Cerebellar nuclear complex (tissue), 1 donor: Measurements from ENCODE around the gene CCDC148.
"Not testable (repeated sequence)": the region's sequence is repeated elsewhere in the genome, so short reads cannot be mapped to it uniquely, and the experiment has no call there.

ENCODE experiments used
- DNase-seq, 2 experiments: peaks; one replicate each; lab custom pipeline; 2025; lab: John Stamatoyannopoulos, UW

CCDC148 gene

DNA sequence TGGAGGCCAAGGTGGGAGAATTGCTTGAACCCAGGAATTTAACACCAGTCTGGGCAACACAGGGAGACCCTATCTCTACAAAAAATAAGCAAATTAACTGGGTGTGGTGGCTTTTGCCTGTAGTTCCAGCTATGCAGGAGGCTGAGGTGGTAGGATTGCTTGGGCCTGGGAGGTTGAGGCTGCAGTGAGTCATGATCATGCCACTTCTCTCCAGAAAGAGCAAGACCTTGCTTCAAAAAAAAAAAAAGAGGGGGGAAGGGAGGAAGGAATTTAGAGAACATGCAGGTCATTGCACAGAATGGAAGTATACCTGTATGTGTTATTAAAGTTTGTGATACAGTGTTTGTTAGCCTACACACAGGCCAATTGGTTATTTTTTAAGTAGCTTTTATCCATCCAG lies 26.0 kb upstream of the CCDC148 start:
- no peak for DNase-seq

DNA sequence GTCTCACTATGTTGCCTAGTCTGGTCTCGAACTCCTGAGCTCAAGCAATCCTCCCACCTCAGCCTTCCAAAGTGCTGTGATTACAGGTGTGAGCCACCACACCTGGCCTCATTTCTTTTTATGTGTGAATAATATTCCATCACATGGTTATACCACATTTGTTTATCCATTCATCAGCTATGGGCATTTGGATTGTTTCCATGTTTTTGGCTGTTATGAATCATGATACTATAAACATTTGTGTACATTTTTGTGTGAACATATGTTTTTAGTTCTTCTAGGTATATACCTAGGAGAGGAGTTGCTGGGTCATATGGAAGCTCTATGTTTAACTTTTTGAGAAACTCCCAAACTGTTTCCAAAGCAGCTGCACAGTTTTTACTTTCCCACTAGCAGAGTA lies 24.6 kb upstream of the CCDC148 start:
- no peak for DNase-seq

DNA sequence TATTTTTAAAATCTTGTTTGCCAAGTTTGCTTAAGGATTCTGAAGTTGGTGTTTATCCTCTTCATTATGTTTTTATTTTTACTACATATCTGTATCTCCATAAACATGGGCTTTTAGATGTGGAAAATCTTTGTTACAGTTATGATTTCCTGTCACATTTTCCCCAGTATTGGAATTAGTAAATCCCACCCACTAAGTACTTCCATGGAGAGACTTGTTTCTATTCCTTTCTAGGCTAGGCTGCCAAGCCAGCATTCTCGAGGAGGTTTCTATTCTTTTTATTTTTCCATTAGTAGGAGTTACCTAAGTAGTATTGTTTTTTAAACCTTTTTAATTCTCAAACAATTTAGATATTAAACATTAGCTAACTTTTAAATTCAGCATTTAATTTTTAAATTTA lies 22.3 kb upstream of the CCDC148 start:
- DNase-seq: no peak

DNA sequence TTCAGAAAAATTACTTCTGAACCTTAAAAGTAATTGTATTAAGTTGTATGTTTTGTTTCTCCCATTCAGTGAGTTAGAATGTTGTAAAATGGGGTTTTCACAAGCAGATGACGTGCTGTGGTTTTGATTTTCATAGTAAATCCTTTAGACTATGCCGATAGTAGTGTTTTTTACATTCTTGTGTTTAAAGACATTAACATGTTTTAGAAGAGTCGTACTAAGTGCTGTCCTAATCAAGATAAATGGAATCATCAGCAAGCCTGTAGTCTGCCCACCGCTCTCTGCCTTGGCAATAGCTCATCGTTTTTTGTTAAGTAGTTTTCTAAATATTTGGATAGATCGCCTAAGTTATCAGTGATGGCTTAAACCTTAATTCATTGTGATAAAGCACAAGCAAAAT lies 21.7 kb upstream of the CCDC148 start:
- DNase-seq: no peak

DNA sequence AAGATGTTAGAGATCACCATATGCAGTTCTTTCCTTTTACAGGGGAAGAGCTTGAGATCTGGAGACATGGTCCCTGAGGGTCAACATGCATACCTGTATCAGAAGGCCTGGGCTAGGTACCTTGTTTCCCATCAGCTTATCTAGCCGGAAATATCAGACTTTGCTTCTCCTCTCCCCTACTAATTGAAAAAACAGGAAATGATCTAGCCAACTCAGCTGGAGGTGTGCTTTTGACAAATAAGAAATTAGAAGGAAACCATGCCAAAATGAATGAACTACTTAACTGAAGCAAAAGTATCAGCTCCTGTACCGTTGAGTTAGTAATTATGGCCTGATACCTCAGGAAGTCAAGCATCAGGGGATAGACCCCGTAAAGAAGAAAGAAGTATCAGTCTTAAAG lies 20.6 kb upstream of the CCDC148 start:
- DNase-seq: no peak

DNA sequence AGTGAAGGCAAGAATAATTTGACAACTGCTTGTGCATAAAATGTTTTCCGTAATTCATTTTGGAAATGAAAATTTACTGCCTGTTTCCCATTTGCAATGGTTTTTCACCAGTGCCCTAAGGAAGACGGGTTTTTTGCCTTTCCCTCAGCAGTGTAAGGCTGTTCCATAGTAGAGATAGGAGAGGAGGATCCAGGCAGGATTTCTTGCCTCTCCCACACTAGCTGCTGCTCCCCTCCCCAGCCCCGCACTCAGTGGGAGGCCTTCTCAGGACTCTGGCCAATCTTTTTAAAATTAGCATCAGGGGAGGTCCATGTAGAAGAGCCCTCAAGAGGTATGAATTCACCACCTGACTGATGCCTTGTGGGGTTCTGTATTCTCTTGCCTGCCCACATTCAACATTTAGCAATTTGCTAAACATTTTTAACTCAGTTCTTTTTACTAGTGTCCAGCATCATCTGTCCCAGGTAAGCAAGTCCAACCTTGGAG lies 18.0 kb upstream of the CCDC148 start:
- DNase-seq: not testable (repeated sequence)

DNA sequence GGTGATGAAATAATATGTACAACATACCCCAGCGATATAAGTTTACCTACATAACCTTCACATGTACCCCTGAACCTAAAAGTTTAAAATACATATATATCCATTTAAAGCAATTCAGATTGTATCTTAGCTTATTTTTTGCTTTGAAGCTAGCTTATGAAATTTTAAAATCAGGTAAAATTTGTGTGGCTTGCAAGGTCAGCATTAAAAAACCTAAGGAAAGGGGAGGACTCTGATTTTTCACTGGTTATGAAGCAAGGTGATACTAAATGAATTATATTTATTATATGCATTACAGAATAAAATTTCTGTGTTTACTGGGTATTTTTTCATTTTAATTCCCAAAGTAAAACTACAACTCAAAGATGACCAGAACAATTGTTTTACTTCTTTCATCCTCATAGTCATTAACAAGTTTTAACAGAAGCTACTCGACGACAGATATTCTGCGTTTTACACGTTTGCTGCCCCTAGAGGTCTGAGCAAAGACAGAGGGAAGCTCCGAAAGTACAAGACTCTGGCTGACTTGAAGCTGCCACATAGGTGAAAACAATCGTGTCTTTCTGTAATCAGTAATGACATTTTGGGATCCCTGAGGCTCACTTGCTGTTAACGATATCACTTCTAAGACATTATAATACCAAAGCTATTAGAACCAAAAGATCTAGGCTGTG lies 17.3 kb upstream of the CCDC148 start:
- no peak for DNase-seq

DNA sequence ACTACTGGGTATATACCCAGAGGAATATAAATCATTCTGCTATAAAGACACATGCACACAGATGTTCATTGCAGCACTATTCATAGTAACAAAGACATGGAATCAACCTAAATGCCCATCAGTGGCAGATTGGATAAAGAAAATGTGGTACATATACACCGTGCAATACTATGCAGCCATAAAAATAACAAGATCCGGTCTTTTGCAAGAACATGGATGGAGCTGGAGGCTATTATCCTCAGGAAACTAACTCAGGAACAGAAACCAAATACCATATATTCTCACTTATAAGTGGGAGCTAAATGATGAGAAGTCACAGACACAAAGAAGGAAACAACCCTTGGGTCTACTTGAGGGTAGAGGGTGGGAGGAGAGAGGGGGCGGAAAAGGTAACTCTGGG lies 16.7 kb upstream of the CCDC148 start:
- DNase-seq: not testable (repeated sequence)

DNA sequence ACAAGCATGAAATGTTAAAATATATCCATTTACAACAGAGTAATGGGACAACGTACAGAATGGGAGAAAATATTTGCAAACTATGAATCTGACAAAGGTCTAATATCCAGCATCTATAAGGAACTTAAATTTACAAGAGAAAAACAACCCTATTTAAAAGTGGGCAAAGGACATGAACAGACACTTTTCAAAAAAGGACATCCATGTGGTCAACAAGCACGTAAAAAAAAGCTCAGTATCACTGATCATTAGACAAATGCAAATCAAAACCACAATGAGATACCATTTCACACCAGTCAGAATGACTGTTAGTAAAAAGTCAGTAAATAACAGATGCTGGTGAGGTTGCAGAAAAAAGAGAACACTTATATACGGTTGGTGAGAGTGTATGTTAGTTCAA lies 16.3 kb upstream of the CCDC148 start:
- not testable (repeated sequence) for DNase-seq

DNA sequence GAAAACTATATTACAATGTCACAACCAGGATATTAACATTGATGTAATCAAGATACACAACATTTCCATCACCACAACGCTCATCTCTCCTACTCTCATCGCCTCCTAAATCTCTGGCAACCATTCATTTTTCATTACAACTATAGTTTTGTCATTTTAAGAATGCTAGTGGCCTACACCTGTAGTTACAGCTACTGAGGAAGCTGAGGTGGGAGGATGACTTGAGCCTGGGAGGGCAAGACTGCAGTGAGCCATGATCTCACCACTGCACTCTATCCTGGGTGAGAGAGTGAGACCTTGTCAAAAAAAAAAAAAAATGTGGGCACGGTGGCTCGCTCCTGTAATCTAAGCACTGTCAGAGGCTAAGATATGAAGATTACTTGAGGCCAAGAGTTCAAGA lies 10.7 kb upstream of the CCDC148 start:
- DNase-seq: no peak

DNA sequence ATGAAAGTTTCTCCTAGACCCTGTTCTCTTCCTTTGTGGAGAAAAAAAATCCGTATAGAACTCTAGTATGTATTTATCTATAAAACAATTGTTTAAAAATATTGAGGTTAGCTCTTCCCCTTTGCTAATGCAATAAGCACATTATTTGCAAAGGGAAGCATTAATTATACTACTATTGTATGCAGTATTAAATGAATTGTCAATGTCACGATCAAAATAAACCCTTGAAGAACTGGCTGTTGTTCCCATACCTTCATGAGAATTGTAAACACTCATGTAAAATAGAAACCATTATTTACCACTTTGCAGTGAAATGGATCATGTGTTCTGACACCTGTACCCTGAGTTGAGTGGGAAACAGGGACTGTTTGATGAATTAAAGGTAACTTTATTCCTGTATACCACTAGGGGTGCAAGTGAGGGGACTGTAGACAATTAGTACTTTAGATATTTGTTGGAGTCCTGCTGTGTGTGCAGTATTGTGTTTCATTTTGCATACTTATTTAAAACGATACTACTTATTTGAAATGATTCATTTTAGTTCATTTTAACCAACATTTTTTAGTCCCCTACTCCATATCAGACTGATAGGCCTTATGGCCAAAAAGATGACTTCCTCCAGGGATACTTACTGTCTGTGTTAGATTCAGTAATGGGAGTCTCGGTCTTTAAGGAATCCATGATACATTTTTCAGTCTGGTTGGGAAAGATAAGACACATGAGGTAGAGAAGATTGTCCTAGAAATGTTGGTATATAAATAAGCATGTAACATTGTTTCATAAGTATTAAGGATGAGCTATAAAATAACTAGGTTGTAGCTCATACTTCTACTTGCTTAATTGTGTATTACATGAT lies 8.1 kb upstream of the CCDC148 start:
- DNase-seq: no peak

DNA sequence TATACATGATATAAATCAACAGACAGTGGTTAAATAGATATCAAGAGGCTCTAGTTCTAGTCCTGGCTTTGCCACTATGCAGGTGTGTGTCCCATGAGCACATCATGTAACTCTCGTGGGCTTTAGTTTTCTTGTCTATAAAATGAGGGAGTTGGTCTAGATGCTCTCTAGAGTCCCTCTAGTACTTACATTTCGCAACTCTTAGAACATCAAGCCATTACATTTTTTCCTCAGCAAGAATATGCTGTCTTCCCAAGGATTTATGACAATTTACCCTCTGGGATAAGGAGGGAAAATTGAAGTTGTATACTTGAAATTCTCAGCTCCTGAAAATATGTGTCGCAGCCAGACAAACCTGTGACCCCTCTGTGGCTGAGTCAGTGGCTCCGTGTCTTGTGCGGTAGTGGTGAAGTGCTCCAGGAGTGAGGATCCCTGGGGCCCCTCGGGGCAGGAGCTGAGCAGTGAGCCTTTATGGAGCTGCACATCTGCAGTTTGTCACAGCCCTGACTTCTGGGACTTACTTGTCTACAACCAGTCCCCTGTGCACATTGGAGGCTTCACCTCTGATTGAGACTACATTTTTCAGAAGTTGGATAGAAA lies 7.0 kb upstream of the CCDC148 start:
- no peak for DNase-seq

DNA sequence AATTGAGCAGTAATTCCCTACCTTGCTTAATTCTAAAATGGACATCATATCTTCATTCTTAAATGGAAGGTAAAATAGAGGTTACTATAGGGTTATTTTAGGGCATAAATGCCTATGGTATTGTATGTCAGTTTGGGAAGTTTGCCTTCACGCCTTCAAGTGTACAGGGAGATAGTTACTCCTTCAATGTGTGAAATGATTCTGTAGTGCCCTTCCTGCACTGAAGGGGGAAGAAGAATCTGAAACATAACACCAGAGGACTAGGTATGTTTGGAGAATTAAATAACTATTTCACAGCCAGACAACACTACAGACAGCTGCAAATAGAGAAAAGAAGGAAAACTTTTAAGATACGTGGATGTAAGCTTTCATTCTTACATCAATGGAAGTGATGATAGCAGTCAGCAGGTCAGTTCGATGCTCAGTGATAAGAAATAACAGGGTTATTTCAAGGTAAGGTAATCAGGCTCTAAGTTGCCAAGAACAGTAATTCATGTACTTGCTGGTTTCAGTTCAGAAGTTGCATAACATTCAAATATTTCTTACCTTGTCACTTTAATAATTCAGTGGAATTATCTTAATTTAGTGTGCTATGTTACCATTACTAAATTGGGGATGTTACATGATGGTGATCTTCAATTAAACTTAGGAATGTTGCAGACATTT lies 4.2 kb upstream of the CCDC148 start:
- DNase-seq: no peak

DNA sequence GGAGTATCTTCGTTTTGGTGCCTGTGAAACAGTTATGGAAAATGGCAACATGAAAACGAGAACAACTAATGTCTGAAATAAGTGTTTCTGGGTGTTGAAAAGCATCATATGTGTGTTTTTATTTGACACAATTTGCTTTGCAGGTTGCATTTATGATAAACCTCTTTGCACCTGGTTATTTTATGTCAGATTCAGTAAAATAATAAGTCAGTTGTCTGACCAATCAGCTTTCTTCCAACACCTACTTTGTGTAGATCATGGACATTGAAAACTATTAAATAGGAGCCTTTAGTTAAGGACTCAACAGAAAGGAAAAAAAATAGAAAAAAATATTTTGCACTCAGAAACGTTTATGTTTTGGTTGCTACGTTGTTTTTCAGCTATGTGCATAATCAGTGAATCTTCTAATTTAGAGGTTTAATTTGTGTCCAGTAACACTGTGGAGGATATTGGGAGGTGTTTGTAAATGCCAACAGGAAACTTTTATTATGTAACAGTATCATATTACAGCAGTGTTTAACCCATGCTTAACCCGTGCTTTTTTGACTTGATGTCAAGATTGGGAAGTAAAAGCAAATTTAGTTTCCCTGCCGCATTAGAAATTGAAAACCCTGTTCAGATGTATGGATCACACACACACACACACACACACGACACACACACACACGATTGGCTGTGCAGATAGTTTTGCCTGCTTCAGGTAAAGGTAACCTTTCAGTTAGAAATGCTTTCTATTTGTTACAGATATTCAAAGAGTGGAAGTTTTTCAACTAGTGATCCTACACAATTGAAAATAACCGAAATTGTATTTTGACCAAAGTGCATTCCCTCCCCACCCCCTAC lies 2.8 kb upstream of the CCDC148 start:
- DNase-seq: peak in 1 of 2 experiments; percentile 15

DNA sequence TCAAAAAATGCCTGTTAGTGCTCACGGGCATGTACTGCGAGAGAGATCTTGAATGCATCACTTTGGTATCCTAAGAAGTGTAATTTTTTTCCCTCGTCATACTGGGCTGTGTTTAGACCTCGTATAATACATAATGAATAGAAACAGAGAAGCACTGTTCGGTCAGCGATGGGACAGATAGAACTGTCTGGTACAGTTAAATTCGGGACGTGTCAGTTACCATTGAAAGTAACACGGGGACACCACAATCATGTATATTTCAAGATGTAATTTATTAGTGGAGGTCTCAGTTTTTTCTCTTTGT lies 2.0 kb upstream of the CCDC148 start:
- DNase-seq: peak in 1 of 2 experiments; percentile 28

DNA sequence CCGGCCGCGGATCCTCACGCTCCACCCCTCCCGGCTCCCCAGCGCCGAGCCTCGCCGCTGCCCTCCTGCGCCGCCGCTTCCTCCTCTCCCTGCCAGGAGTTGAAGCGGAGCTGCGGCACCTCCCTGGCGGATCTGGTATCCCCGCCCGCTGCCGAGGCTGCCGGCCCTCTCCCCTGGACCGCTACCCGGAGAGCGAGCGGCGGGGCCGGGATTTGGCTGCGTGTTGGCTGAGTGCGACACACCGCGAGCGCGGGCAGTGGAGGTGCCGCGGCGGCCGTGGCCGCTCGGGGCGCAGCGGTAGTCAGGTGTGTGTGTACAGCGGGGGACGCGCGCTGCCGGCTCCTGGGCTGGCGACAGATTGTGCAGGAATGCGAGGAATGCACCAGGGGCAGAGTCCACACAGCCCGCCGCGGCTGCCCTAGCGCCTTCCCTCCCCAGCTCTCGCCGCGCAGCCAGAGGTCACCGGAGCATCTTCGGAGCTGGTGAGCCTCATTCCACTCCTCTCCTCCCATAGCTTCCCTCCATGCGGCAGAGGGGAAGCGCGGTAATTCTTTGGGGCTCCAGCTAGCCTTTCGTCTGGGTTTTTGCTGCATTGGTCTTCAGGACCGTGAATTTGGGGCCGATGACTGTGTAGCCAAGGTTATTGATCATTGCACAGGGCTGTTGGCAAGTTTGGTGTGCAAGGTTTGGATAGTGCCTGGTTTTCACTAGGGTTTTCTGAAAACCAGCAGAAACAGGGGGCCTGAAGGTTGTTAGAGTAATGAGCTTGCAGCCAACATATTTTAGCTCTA lies 1.5 kb upstream of the CCDC148 start:
- peak in 1 of 2 experiments; percentile 28 for DNase-seq

DNA sequence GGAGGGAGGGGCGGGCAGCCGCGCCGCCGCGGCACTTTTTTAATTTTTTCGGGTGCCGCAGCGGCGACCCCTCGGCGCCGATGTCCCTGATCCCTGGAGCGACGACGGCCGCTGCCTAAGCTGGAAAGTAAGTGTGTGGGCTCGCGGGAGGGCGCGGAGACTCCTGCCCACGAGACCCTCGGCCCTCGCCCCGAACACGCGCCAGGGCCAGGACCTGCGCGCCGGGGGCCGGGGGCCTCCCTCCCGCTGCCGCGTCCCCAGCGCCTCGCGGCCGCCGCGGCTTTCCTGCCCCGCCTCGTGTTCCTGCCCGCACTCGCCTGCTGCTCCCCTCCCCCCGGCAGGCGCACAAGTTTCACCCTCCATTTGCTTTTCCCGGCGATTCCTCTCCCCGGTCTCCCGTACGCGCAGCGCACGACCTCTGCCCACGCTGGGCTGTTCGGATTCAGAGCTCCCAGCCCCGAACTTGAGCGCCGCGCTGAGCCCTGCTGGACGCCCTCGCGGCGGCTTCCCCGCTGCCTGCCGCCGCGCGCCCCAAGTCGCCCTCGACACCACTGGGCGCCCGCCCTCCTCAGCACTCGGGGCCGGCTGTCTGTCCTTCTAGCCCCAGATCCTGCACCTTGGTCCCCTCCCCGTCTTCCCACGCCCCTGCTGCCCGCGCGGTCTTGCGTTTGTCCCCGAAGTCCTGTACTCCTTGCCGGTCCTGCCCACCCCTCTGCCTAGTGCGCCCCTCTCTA lies 706 bp upstream of the CCDC148 start:
- DNase-seq: no peak

DNA sequence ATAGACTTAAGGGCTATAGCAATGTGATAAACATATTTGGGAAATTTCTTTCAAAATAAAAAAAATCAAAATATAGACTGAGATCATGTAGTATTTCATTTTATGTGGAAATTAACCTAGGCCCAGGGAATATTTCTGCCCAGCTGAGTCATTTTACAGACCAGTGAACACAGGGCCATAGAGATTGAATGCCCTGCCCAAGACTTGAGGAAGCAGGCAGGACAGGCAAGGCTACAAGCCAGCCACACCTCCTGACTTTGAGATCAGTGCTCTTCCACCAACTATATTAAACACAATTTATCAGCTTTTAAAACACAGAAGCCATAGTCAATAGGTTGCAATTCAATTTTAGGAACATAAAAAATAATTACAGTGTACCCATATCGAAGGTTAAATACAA lies 12.9 kb downstream of the CCDC148 start:
- DNase-seq: no peak

DNA sequence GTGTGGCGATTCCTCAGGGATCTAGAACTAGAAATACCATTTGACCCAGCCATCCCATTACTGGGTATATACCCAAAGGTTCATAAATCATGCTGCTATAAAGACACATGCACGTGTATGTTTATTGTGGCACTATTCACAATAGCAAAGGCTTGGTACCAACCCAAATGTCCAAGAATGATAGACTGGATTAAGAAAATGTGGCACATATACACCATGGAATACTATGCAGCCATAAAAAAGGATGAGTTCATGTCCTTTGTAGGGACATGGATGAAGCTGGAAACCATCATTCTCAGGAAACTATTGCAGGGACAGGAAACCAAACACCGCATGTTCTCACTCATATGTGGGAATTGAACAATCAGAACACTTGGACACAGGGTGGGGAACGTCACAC lies 17.5 kb downstream of the CCDC148 start:
- not testable (repeated sequence) for DNase-seq

DNA sequence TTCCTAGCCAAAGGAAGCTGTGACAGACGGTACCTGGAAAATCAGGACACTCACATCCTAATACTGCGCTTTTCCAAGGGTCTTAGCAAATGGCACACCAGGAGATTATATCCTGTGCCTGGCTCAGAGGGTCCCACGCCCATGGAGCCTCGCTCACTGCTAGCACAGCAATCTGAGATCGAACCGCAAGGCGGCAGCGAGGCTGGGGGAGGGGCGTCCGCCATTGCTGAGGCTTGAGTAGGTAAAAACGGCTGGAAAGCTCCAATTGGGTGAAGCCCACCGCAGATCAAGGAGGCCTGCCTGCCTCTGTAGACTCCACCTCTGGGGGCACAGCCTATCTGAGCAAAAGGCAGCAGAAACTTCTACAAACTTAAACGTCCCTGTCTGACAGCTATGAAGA lies 22.8 kb downstream of the CCDC148 start:
- DNase-seq: not testable (repeated sequence)
